ENCODE results near the gene DCAF7.

Gene DCAF7

GRCh38 chr17:63517825-63518534 is 32.3 kb upstream of the DCAF7 start:
- no peak for DNase-seq (ENCODE audit: low spot score)
- no peak for TF ChIP-seq CTCF (IDR thresholded peaks at IDR 0.05; ENCODE audit: extremely low read depth, missing control alignments)

GRCh38 chr17:63519116-63519881 is 31.0 kb upstream of the DCAF7 start:
- no peak for DNase-seq (ENCODE audit: low spot score)
- no peak for TF ChIP-seq CTCF (IDR thresholded peaks at IDR 0.05; ENCODE audit: extremely low read depth, missing control alignments)

- no peak for TF ChIP-seq CTCF (IDR thresholded peaks at IDR 0.05; ENCODE audit: extremely low read depth, missing control alignments)
- DNase-seq (ENCODE audit: low spot score): no peak
These were observed 30.1 kb upstream of the DCAF7 start for GRCh38 chr17:63519972-63520882.

GRCh38 chr17:63523253-63523855 is 26.9 kb upstream of the DCAF7 start, which contains the start of gene KCNH6:
Gene KCNH6 (plus strand): TSS chr17:63523358. CDS start chr17:63523414, 56 bp downstream.
- no peak for DNase-seq (ENCODE audit: low spot score)
- TF ChIP-seq CTCF (IDR thresholded peaks at IDR 0.05; ENCODE audit: extremely low read depth, missing control alignments): no peak

GRCh38 chr17:63524051-63524450 is 26.2 kb upstream of the DCAF7 start:
- no peak for TF ChIP-seq CTCF (IDR thresholded peaks at IDR 0.05; ENCODE audit: extremely low read depth, missing control alignments)

GRCh38 chr17:63525190-63525946 is 24.9 kb upstream of the DCAF7 start:
- no peak for DNase-seq (ENCODE audit: low spot score)
- no peak for TF ChIP-seq CTCF (IDR thresholded peaks at IDR 0.05; ENCODE audit: extremely low read depth, missing control alignments)

More at GRCh38 chr17:63524051-63524450, 26.2 kb upstream of the DCAF7 start:
- DNase-seq (ENCODE audit: low spot score): no peak

All from GM20000 (cell line).